HCT116 (cell line): ENCODE results near the gene LY6G6F. TPM values are rescaled to one million over a fixed set of nuclear protein-coding genes. Genes with fewer than 3 reads are reported as not detected.

Experiments
- ATAC-seq: fragments of 200-7000 bp; cut with Tn5 transposase; 2 replicates; pipeline ENCODE4 v1.9.1; 2020; ENCODE audit warnings: mild to moderate bottlenecking, moderate library complexity
- BruUV-seq: library from RNA; stranded (reverse); fragments of 400-500 nt; replicated peaks from 2 replicates; lab custom pipeline; 2021; lab: Mats Ljungman, UMichigan
- CTCF ChIA-PET: fragments of 300-600 bp; sonication (Branson Sonifier 250); formaldehyde crosslinking; loops from one replicate; lab custom pipeline; 2021; ENCODE audit warnings: antibody characterized with exemption; lab: Charles Lee
- POLR2A ChIA-PET: fragments of 300-600, 350-600 bp; sonication (Branson Sonifier 250); formaldehyde crosslinking; loops from one replicate; lab custom pipeline; 2021; ENCODE audit warnings: antibody characterized with exemption; lab: Charles Lee
- RAD21 ChIA-PET, 2 experiments: fragments of 300-600 bp; sonication (Branson Sonifier 250); formaldehyde crosslinking; loops; one replicate each; lab custom pipeline; 2023; ENCODE audit warnings: low total read pairs in 2 of 2; ENCODE audit not compliant: uncharacterized antibody in 2 of 2, unreplicated experiment in 2 of 2, low non-redundant PET in 1 of 2; lab: Charles Lee
- DNase-seq: peaks from one replicate; pipeline ENCODE4 v3.0.0-alpha.2; 2010; ENCODE audit warnings: low read depth, low spot score
- H2AFZ ChIP-seq: fragments of 200-600 bp; shearing (Covaris generic), sonication (generic); 2 replicates; pipeline ENCODE4 v1.6.1; 2017; ENCODE audit warnings: low read depth, mixed run types, mixed read lengths, antibody characterized with exemption, low read length; ENCODE audit not compliant: poor library complexity, severe bottlenecking
- H3K27ac ChIP-seq: 2 replicates; pipeline ENCODE4 v1.5.1; 2012; ENCODE audit warnings: low read depth, low read length
- H3K27me3 ChIP-seq: fragments of 200-600 bp; sonication (generic); 2 replicates; pipeline ENCODE4 v1.6.1; 2016; ENCODE audit warnings: mixed run types, low read length, mixed read lengths; ENCODE audit not compliant: insufficient read depth
- H3K36me3 ChIP-seq, 2 experiments: fragments of 200-500 bp in 1 of 2; fragments of 200-600 bp in 1 of 2; sonication (Bioruptor generic) in 1 of 2; sonication (generic) in 1 of 2; 2 replicates each; pipeline versions ENCODE4 v1.5.1 to v1.6.1; 2014 to 2016; ENCODE audit warnings: low read length in 2 of 2, inconsistent platforms in 1 of 2, mixed read lengths in 1 of 2, mixed run types in 1 of 2; ENCODE audit not compliant: insufficient read depth in 2 of 2, control insufficient read depth in 1 of 2
- H3K4me1 ChIP-seq, 2 experiments: fragments of 200-600 bp in 1 of 2; sonication (generic) in 1 of 2; 2 replicates each; pipeline versions ENCODE4 v1.5.1 to v1.6.1; 2012 to 2017; ENCODE audit warnings: low read length in 2 of 2, inconsistent platforms in 1 of 2, mild to moderate bottlenecking in 1 of 2, mixed read lengths in 1 of 2, mixed run types in 1 of 2, moderate library complexity in 1 of 2; ENCODE audit not compliant: insufficient read depth in 2 of 2, control insufficient read depth in 1 of 2
- H3K4me2 ChIP-seq: fragments of 200-600 bp; sonication (generic); 2 replicates; pipeline ENCODE4 v1.6.1; 2017; ENCODE audit warnings: mixed run types, low read length, mixed read lengths
- H3K4me3 ChIP-seq, 2 experiments: fragments of 200-600 bp in 1 of 2; sonication (generic) in 1 of 2; replicated peaks in 1 of 2; 2 replicates each; pipeline ENCODE4 v1.5.1; 2011 to 2016; ENCODE audit warnings: low read length in 2 of 2, control low read depth in 1 of 2, low read depth in 1 of 2, mild to moderate bottlenecking in 1 of 2, mixed read lengths in 1 of 2, mixed run types in 1 of 2
- H3K79me2 ChIP-seq: fragments of 200-600 bp; sonication (generic); 2 replicates; pipeline ENCODE4 v1.6.1; 2017; ENCODE audit warnings: mild to moderate bottlenecking, mixed run types, low read length, moderate library complexity, mixed read lengths; ENCODE audit not compliant: insufficient read depth
- H3K9ac ChIP-seq: fragments of 200-600 bp; sonication (generic); 2 replicates; pipeline ENCODE4 v1.6.1; 2016; ENCODE audit warnings: low read length, mixed read lengths
- H3K9me2 ChIP-seq: fragments of 200-600 bp; sonication (generic), shearing (Covaris generic); 2 replicates; pipeline ENCODE4 v1.6.1; 2017; ENCODE audit warnings: mixed run types, mild to moderate bottlenecking, moderate library complexity; ENCODE audit not compliant: insufficient read depth
- H3K9me3 ChIP-seq, 2 experiments: fragments of 200-500 bp in 1 of 2; fragments of 200-600 bp in 1 of 2; sonication (Bioruptor generic) in 1 of 2; sonication (generic) in 1 of 2; 2 replicates each; pipeline ENCODE4 v1.6.1; 2014 to 2017; ENCODE audit warnings: low read length in 2 of 2, mixed read lengths in 2 of 2, inconsistent platforms in 1 of 2, low read depth in 1 of 2, mild to moderate bottlenecking in 1 of 2, mixed run types in 1 of 2, moderate library complexity in 1 of 2; ENCODE audit not compliant: control insufficient read depth in 1 of 2, insufficient read depth in 1 of 2
- H4K20me1 ChIP-seq: fragments of 200-600 bp; sonication (generic), shearing (Covaris generic); 2 replicates; pipeline ENCODE4 v1.6.1; 2017; ENCODE audit warnings: mixed run types, mild to moderate bottlenecking, moderate library complexity; ENCODE audit not compliant: insufficient read depth
- ATF3 ChIP-seq: IDR thresholded peaks from 2 replicates; pipeline ENCODE4 v1.6.1; 2012
- ELF1 ChIP-seq: IDR thresholded peaks from 2 replicates; pipeline ENCODE4 v1.6.1; 2012; ENCODE audit warnings: low read depth, borderline replicate concordance
- EZH2 ChIP-seq: fragments of 200-600 bp; sonication (generic); IDR thresholded peaks from 2 replicates; pipeline ENCODE4 v1.6.1; 2017; ENCODE audit warnings: antibody characterized with exemption, mixed run types
- POLR2A ChIP-seq: IDR thresholded peaks from 2 replicates; pipeline ENCODE4 v1.7.0; 2011; ENCODE audit warnings: borderline replicate concordance; ENCODE audit not compliant: insufficient read depth, insufficient read length; ENCODE audit errors: extremely low read depth
- RAD21 ChIP-seq: IDR thresholded peaks from 2 replicates; pipeline ENCODE4 v1.6.1; 2012; ENCODE audit warnings: low read depth, mild to moderate bottlenecking
- REST ChIP-seq: IDR thresholded peaks from 2 replicates; pipeline ENCODE4 v1.6.1; 2012; ENCODE audit warnings: low read depth
- SIN3A ChIP-seq: IDR thresholded peaks from 2 replicates; pipeline ENCODE4 v1.6.1; 2012; ENCODE audit warnings: low read depth
- SP1 ChIP-seq: IDR thresholded peaks from 2 replicates; pipeline ENCODE4 v1.6.1; 2012; ENCODE audit warnings: low read depth
- TCF7L2 ChIP-seq: IDR thresholded peaks from 2 replicates; pipeline ENCODE4 v1.7.0; 2011; ENCODE audit warnings: borderline replicate concordance, inconsistent platforms; ENCODE audit not compliant: insufficient read depth, insufficient read length; ENCODE audit errors: extremely low read depth
- YY1 ChIP-seq: IDR thresholded peaks from 2 replicates; pipeline ENCODE4 v1.6.1; 2011; ENCODE audit warnings: low read length, low read depth, moderate library complexity, mild to moderate bottlenecking; ENCODE audit not compliant: insufficient replicate concordance; ENCODE audit errors: extremely low read depth
- intact Hi-C: fragments of 100-400 bp; cut with micrococcal nuclease; formaldehyde crosslinking; loops from 2 replicates; pipeline ENCODE4 v1.10.0; 2022
- total RNA-seq: library from RNA; stranded (reverse); gene quantifications from one replicate; pipeline ENCODE4 v1.2.1, GENCODE V29; 2021; ENCODE audit not compliant: unreplicated experiment
- TF ChIP-seq, protein P1 (sequence below): IDR thresholded peaks from 2 replicates; pipeline ENCODE4 v1.6.1; 2012

LY6G6F gene
- total RNA-seq, 1 experiment from 2014 or later: not detected

- no peaks in the 10 kb centered on the region for H4K20me1 ChIP-seq
- no peaks in the 10 kb centered on the region for H3K9me3 ChIP-seq
- no peak for DNase-seq
- no peaks in the 10 kb centered on the region for H3K27me3 ChIP-seq
- H3K9ac ChIP-seq: no peak within 1 kb of the TSS
- TF ChIP-seq YY1: no peak
- TF ChIP-seq EZH2: no peak
- no peak for TF ChIP-seq REST
- TF ChIP-seq, protein P1, sequence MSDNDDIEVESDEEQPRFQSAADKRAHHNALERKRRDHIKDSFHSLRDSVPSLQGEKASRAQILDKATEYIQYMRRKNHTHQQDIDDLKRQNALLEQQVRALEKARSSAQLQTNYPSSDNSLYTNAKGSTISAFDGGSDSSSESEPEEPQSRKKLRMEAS: no peak
- TF ChIP-seq RAD21: no peak
- TF ChIP-seq SIN3A: no peak
- TF ChIP-seq ELF1: no peak
- no peak for TF ChIP-seq TCF7L2
- no peak for TF ChIP-seq SP1
- TF ChIP-seq POLR2A: no peak
- TF ChIP-seq ATF3: no peak
- H3K27ac ChIP-seq: no peak within 1 kb of the TSS
- H2AFZ ChIP-seq: no peak within 1 kb of the TSS
- intact Hi-C loops: no loop called here
- H3K36me3 ChIP-seq: 0 out of 4 replicates have a peak, but pooled peaks cover 0 to 3% of the 10 kb centered on the region in 2 experiments
- CTCF ChIA-PET: no interaction called here
- H3K4me1 ChIP-seq: peaks cover 15 to 29% of the 10 kb centered on the region in 2 experiments
- no peak within 1 kb of the TSS for H3K4me2 ChIP-seq
- no peak for ATAC-seq
- POLR2A ChIA-PET: no interaction called here
- no TSS peak for BruUV-seq
- H3K4me3 ChIP-seq: no peak within 1 kb of the TSS
- RAD21 ChIA-PET: no interaction called here
- no peaks in the 10 kb centered on the region for H3K79me2 ChIP-seq
- H3K9me2 ChIP-seq: no peaks in the 10 kb centered on the region
These were observed 16.7 kb downstream of the LY6G6F start, which contains the start of gene MPIG6B for GRCh38 chr6:31723245-31723979. Gene MPIG6B, plus strand, starts transcription at chr6:31723373. Its CDS starts 11 bp downstream, at chr6:31723384.
